Measurements from ENCODE around the gene CNTROB. TPM values are rescaled to one million over a fixed set of nuclear protein-coding genes. Genes with fewer than 3 reads are reported as not detected.

Gene CNTROB
- total RNA-seq, 6 experiments from 2014 or later: 20.8 to 32.2 (median 28.5) TPM

- H3K27ac Mint-ChIP-seq: no peak overlapping the region
- DNase-seq: peak; percentile 28
- H3K4me3 Mint-ChIP-seq: no peak overlapping the region
- peaks cover 23% of the 10 kb centered on the region for H3K4me1 Mint-ChIP-seq (ENCODE audit: low read depth)
- no peaks in the 10 kb centered on the region for H3K9me3 Mint-ChIP-seq
- H3K27me3 Mint-ChIP-seq (ENCODE audit: insufficient read depth): peaks cover 26% of the 10 kb centered on the region
- TF ChIP-seq CTCF (IDR thresholded peaks at IDR 0.05): peak; percentile 65
- no peaks in the 10 kb centered on the region for H3K36me3 Mint-ChIP-seq (ENCODE audit: low read depth)
These were observed 65.2 kb downstream of the CNTROB start for GRCh38 chr17:7997186-7997585.

Other genes starting within 250 kb of the CNTROB start
- gene TP53, start 244.7 kb upstream of the CNTROB start, total RNA-seq (2021; fragmentation: NEBNext Ultra II Directional; extraction: Animal tissue kit (Norgen Biotek cat#: 25700)): 10 to 100 TPM; 68.1 to 84.3 (median 75.4) TPM
- gene WRAP53, start 243.7 kb upstream of the CNTROB start, total RNA-seq (2021; fragmentation: NEBNext Ultra II Directional; extraction: Animal tissue kit (Norgen Biotek cat#: 25700)): 10 to 100 TPM in 5 of 6 experiments, 1 to 10 TPM in 1; 8.6 to 18.2 (median 15.2) TPM
- gene EFNB3, start 227.0 kb upstream of the CNTROB start, total RNA-seq (2021; fragmentation: NEBNext Ultra II Directional; extraction: Animal tissue kit (Norgen Biotek cat#: 25700)): under 1 TPM; 0.12 to 0.34 (median 0.24) TPM
- gene DNAH2, start 214.5 kb upstream of the CNTROB start, total RNA-seq (2021; fragmentation: NEBNext Ultra II Directional; extraction: Animal tissue kit (Norgen Biotek cat#: 25700)): not detected
- 10 to 100 TPM; 10.4 to 15.2 (median 11.6) TPM for gene KDM6B, start 98.0 kb upstream of the CNTROB start, total RNA-seq (2021; fragmentation: NEBNext Ultra II Directional; extraction: Animal tissue kit (Norgen Biotek cat#: 25700))
- 1 to 10 TPM in 2 of 6 experiments, under 1 TPM in 4; 0.40 to 1.3 (median 0.60) TPM for gene TMEM88, start 77.1 kb upstream of the CNTROB start, total RNA-seq (2021; fragmentation: NEBNext Ultra II Directional; extraction: Animal tissue kit (Norgen Biotek cat#: 25700))
- gene NAA38, start 74.6 kb upstream of the CNTROB start, total RNA-seq (2021; fragmentation: NEBNext Ultra II Directional; extraction: Animal tissue kit (Norgen Biotek cat#: 25700)): 100 to 1,000 TPM; 104 to 122 (median 107) TPM
- 10 to 100 TPM in 4 of 6 experiments, 1 to 10 TPM in 2; 9.3 to 15.3 (median 10.5) TPM for gene CYB5D1, start 74.2 kb upstream of the CNTROB start, total RNA-seq (2021; fragmentation: NEBNext Ultra II Directional; extraction: Animal tissue kit (Norgen Biotek cat#: 25700))
- 100 to 1,000 TPM in 4 of 6 experiments, 10 to 100 TPM in 2; 83.3 to 112 (median 110) TPM for gene CHD3, start 43.4 kb upstream of the CNTROB start, total RNA-seq (2021; fragmentation: NEBNext Ultra II Directional; extraction: Animal tissue kit (Norgen Biotek cat#: 25700))
- gene RNF227, start 15.9 kb upstream of the CNTROB start, total RNA-seq (2021; fragmentation: NEBNext Ultra II Directional; extraction: Animal tissue kit (Norgen Biotek cat#: 25700)): 1 to 10 TPM; 2.2 to 3.6 (median 3.1) TPM
- 1 to 10 TPM; 1.5 to 3.0 (median 2.3) TPM for gene KCNAB3, start 2.4 kb upstream of the CNTROB start, total RNA-seq (2021; fragmentation: NEBNext Ultra II Directional; extraction: Animal tissue kit (Norgen Biotek cat#: 25700))
- gene TRAPPC1, start 260 bp upstream of the CNTROB start, total RNA-seq (2021; fragmentation: NEBNext Ultra II Directional; extraction: Animal tissue kit (Norgen Biotek cat#: 25700)): 100 to 1,000 TPM; 244 to 309 (median 288) TPM
- gene GUCY2D, start 70.4 kb downstream of the CNTROB start, total RNA-seq (2021; fragmentation: NEBNext Ultra II Directional; extraction: Animal tissue kit (Norgen Biotek cat#: 25700)): not detected
- not detected for gene ALOX15B, start 106.9 kb downstream of the CNTROB start, total RNA-seq (2021; fragmentation: NEBNext Ultra II Directional; extraction: Animal tissue kit (Norgen Biotek cat#: 25700))
- gene ALOX12B, start 155.5 kb downstream of the CNTROB start, total RNA-seq (2021; fragmentation: NEBNext Ultra II Directional; extraction: Animal tissue kit (Norgen Biotek cat#: 25700)): not detected
- gene ALOXE3, start 186.3 kb downstream of the CNTROB start, total RNA-seq (2021; fragmentation: NEBNext Ultra II Directional; extraction: Animal tissue kit (Norgen Biotek cat#: 25700)): under 1 TPM; 0.14 to 0.30 (median 0.21) TPM
- under 1 TPM; 0.24 to 0.54 (median 0.41) TPM for gene HES7, start 191.9 kb downstream of the CNTROB start, total RNA-seq (2021; fragmentation: NEBNext Ultra II Directional; extraction: Animal tissue kit (Norgen Biotek cat#: 25700))
- gene PER1, start 220.2 kb downstream of the CNTROB start, total RNA-seq (2021; fragmentation: NEBNext Ultra II Directional; extraction: Animal tissue kit (Norgen Biotek cat#: 25700)): 10 to 100 TPM; 18.9 to 31.8 (median 26.9) TPM
- gene VAMP2, start 230.7 kb downstream of the CNTROB start, total RNA-seq (2021; fragmentation: NEBNext Ultra II Directional; extraction: Animal tissue kit (Norgen Biotek cat#: 25700)): 10 to 100 TPM; 37.0 to 47.6 (median 44.5) TPM
- 10 to 100 TPM; 13.8 to 18.8 (median 17.5) TPM for gene TMEM107, start 244.2 kb downstream of the CNTROB start, total RNA-seq (2021; fragmentation: NEBNext Ultra II Directional; extraction: Animal tissue kit (Norgen Biotek cat#: 25700))